Tibial nerve (tissue), 4 donors: ENCODE measurements around the gene WNT9B.

Source experiments
- CTCF ChIP-seq, 5 experiments: fragments of 200-600 bp in 3 of 5; fragments of 450-650 bp in 2 of 5; sonication (generic) in 3 of 5; IDR thresholded peaks; one replicate each; pipeline ENCODE4 v1.5.1; 2016 to 2019; ENCODE audit warnings: antibody characterized with exemption in 5 of 5, mild to moderate bottlenecking in 3 of 5, moderate library complexity in 2 of 5
- EP300 ChIP-seq, 2 donors: sonication (generic); formaldehyde crosslinking; IDR thresholded peaks; one replicate each; pipeline ENCODE4 v1.6.1; 2017; ENCODE audit warnings: antibody characterized with exemption in 2 of 2, mild to moderate bottlenecking in 1 of 2
- POLR2A ChIP-seq, 2 donors: fragments of 450-650 bp; IDR thresholded peaks; one replicate each; pipeline ENCODE4 v1.6.1; 2017; ENCODE audit warnings: antibody characterized with exemption in 2 of 2, mild to moderate bottlenecking in 2 of 2, moderate library complexity in 2 of 2

GRCh38 chr17:46922804-46923635 is 71.6 kb downstream of the WNT9B start, which contains the start of gene GOSR2:
- TF ChIP-seq CTCF (IDR thresholded peaks at IDR 0.05) (peak in 1 of 5 experiments; percentile 61), EP300 (IDR thresholded peaks at IDR 0.05) (peak; percentile 47 to 90), POLR2A (IDR thresholded peaks at IDR 0.05) (peak; percentile 50 to 62)
